ENCODE results near the gene CTH. TPM values are rescaled to one million over a fixed set of nuclear protein-coding genes. Genes with fewer than 3 reads are reported as not detected.

The CTH gene
- total and polyA plus RNA-seq, 2 of the 4 experiments (the other 2 are of a cell fraction): 2.7 to 3.0 TPM

GRCh38 chr1:70449049-70449448 lies 38.0 kb downstream of the CTH start:
- no peak overlapping the region for H3K18ac ChIP-seq (ENCODE audit: low read depth, low read length)
- no peak overlapping the region for H2AK9ac ChIP-seq (replicated peaks; ENCODE audit: low read depth, low read length, poor library complexity)
- H3K9me3 ChIP-seq (ENCODE audit: control insufficient read depth, insufficient read depth, low read length): no peaks in the 10 kb centered on the region
- H3K9me1 ChIP-seq (ENCODE audit: insufficient read depth, low read length): no peaks in the 10 kb centered on the region
- no peaks in the 10 kb centered on the region for H3K27me3 ChIP-seq (ENCODE audit: control insufficient read depth, insufficient read depth, low read length)
- in situ Hi-C loops (cut with MboI; ENCODE audit: low sequenced_read_pairs): no loop called here
- no peak overlapping the region for H2AFZ ChIP-seq (replicated peaks; ENCODE audit: low read length, poor library complexity)
- H3K36me3 ChIP-seq (ENCODE audit: control insufficient read depth, insufficient read depth, low read length): no peaks in the 10 kb centered on the region
- H4K5ac ChIP-seq (ENCODE audit: low read depth, low read length): no peak overlapping the region
- H2BK20ac ChIP-seq (ENCODE audit: low read depth, low read length): no peak overlapping the region
- H3K27ac ChIP-seq (ENCODE audit: insufficient read depth, low read length): no peak overlapping the region
- intact Hi-C loops (cut with micrococcal nuclease): no loop called here
- no TSS peak for BruUV-seq (replicated peaks)
- DNase-seq (no peak), ATAC-seq (ENCODE audit: low read depth) (no peak)
- no peak overlapping the region for H3K4me2 ChIP-seq (ENCODE audit: low read depth, low read length)
- H2AK5ac ChIP-seq (ENCODE audit: low read depth, low read length): no peak overlapping the region
- no peak overlapping the region for H2BK15ac ChIP-seq (ENCODE audit: low read depth, low read length)
- H3K4me3 ChIP-seq (ENCODE audit: insufficient read depth, low read depth, low read length): no peak overlapping the region
- no peak overlapping the region for H2BK120ac ChIP-seq (ENCODE audit: low read depth, low read length)
- H3K79me1 ChIP-seq (ENCODE audit: low read depth in 1 of 2, low read length in 2 of 2): no peaks in the 10 kb centered on the region
- H4K20me1 ChIP-seq (ENCODE audit: insufficient read depth, low read length): no peaks in the 10 kb centered on the region
- CTCF ChIA-PET: no interaction called here
- no peak overlapping the region for H3K4ac ChIP-seq (ENCODE audit: low read depth, low read length)
- dilution Hi-C loops (cut with HindIII; ENCODE audit: low sequenced_read_pairs, unreplicated experiment): no loop called here
- no peak overlapping the region for H2BK5ac ChIP-seq (ENCODE audit: low read depth, low read length, poor library complexity, severe bottlenecking)
- H4K91ac ChIP-seq (ENCODE audit: insufficient read depth, low read depth, low read length): no peak overlapping the region
- H3K14ac ChIP-seq (replicated peaks; ENCODE audit: low read depth, low read length): no peak overlapping the region
- no peak overlapping the region for H3K56ac ChIP-seq (ENCODE audit: extremely low read depth, insufficient read depth, low read length)
- POLR2A ChIA-PET (ENCODE audit: unreplicated experiment): no interaction called here
- H3K23ac ChIP-seq (ENCODE audit: low read depth, low read length): no peak overlapping the region
- no peak overlapping the region for H3K9ac ChIP-seq (ENCODE audit: low read depth, low read length)
- H4K8ac ChIP-seq (ENCODE audit: low read depth in 2 of 2, low read length in 2 of 2): no peak overlapping the region
- no peaks in the 10 kb centered on the region for H3K4me1 ChIP-seq (ENCODE audit: control insufficient read depth, insufficient read depth, low read length)
- no CpG with 5 or more reads among the region's 8 CpGs for WGBS, 2 experiments (ENCODE audit: extremely low coverage in 2 of 2, insufficient read length in 1 of 2)
- TF ChIP-seq RAD21 (IDR thresholded peaks at IDR 0.05; ENCODE audit: low read length) (no peak), USF2 (IDR thresholded peaks at IDR 0.05; ENCODE audit: low read depth, low read length) (no peak), ELK1 (IDR thresholded peaks at IDR 0.05; ENCODE audit: borderline replicate concordance, low read depth, low read length) (no peak), MAZ (IDR thresholded peaks at IDR 0.05; ENCODE audit: borderline replicate concordance, low read depth, low read length) (no peak), MAFK (IDR thresholded peaks at IDR 0.05; ENCODE audit: low read depth, low read length) (no peak), NFE2L2 (IDR thresholded peaks at IDR 0.05; ENCODE audit: low read depth, low read length) (no peak), CEBPB (IDR thresholded peaks at IDR 0.05; ENCODE audit: low read depth, low read length) (no peak), MXI1 (IDR thresholded peaks at IDR 0.05; ENCODE audit: borderline replicate concordance, low read depth, low read length) (no peak), CTCF (conservative IDR thresholded peaks at IDR 0.05; ENCODE audit: low read depth, low read length) (no peak), SMC3 (IDR thresholded peaks at IDR 0.05; ENCODE audit: low read depth, low read length) (no peak)
